Measurements from ENCODE around the gene ROR1.
A peak's percentile ranks its signal among the peaks of the same experiment; 100 is the strongest.
"Not testable (repeated sequence)": the region's sequence is repeated elsewhere in the genome, so short reads cannot be mapped to it uniquely, and the experiment has no call there.

ROR1 gene

GRCh38 chr1:63813829-63814277 is 40.0 kb downstream of the ROR1 start:
- ATAC-seq (replicated peaks) (peak; percentile 87 to 92), DNase-seq (no peak)
- Mint-ChIP-seq H3K36me3 (peaks cover 5 to 6% of the 10 kb centered on the region in 2 donors), H3K9me3 (peaks cover 5 to 8% of the 10 kb centered on the region in 2 donors), H3K27ac (peak overlapping the region; percentile 48), H3K4me3 (peak overlapping the region in 1 of 2 donors; percentile 28), H3K27me3 (peaks cover 0 to 3% of the 10 kb centered on the region in 2 donors), H3K4me1 (peaks cover 4 to 43% of the 10 kb centered on the region in 2 donors)

GRCh38 chr1:63816217-63816815 is 42.5 kb downstream of the ROR1 start:
- H3K27ac Mint-ChIP-seq; ATAC-seq (replicated peaks); H3K36me3 Mint-ChIP-seq; H3K4me3 Mint-ChIP-seq; H3K9me3 Mint-ChIP-seq; DNase-seq; H3K27me3 Mint-ChIP-seq: not testable (repeated sequence)
- peaks cover 4 to 40% of the 10 kb centered on the region in 2 donors for H3K4me1 Mint-ChIP-seq

GRCh38 chr1:63817152-63817667 is 43.4 kb downstream of the ROR1 start:
- Mint-ChIP-seq H3K4me3 (no peak overlapping the region), H3K9me3 (peaks cover 5 to 8% of the 10 kb centered on the region in 2 donors), H3K27ac (no peak overlapping the region), H3K27me3 (peaks cover 0 to 8% of the 10 kb centered on the region in 2 donors), H3K4me1 (peaks cover 5 to 33% of the 10 kb centered on the region in 2 donors), H3K36me3 (peaks cover 5 to 6% of the 10 kb centered on the region in 2 donors)
- no peak for DNase-seq
- ATAC-seq (replicated peaks): no peak

GRCh38 chr1:63817700-63818099 is 43.9 kb downstream of the ROR1 start:
- Mint-ChIP-seq H3K4me1 (peaks cover 6 to 32% of the 10 kb centered on the region in 2 donors), H3K36me3 (peaks cover 5 to 6% of the 10 kb centered on the region in 2 donors), H3K27ac (no peak overlapping the region), H3K4me3 (no peak overlapping the region), H3K9me3 (peaks cover 5 to 8% of the 10 kb centered on the region in 2 donors), H3K27me3 (peaks cover 0 to 8% of the 10 kb centered on the region in 2 donors)
- ATAC-seq (replicated peaks) (no peak), DNase-seq (no peak)

GRCh38 chr1:63818567-63819325 is 44.9 kb downstream of the ROR1 start:
- Mint-ChIP-seq H3K9me3 (peaks cover 5 to 8% of the 10 kb centered on the region in 2 donors), H3K27me3 (peaks cover 0 to 8% of the 10 kb centered on the region in 2 donors), H3K4me3 (no peak overlapping the region), H3K36me3 (peaks cover 5 to 6% of the 10 kb centered on the region in 2 donors), H3K27ac (no peak overlapping the region), H3K4me1 (peaks cover 8 to 26% of the 10 kb centered on the region in 2 donors)
- ATAC-seq (replicated peaks) (no peak), DNase-seq (no peak)

GRCh38 chr1:63819795-63820194 is 46.0 kb downstream of the ROR1 start:
- H3K4me1 Mint-ChIP-seq: peaks cover 6 to 22% of the 10 kb centered on the region in 2 donors
- peaks cover 0 to 8% of the 10 kb centered on the region in 2 donors for H3K27me3 Mint-ChIP-seq
- no peak overlapping the region for H3K27ac Mint-ChIP-seq
- DNase-seq (no peak), ATAC-seq (replicated peaks) (no peak)
- H3K36me3 Mint-ChIP-seq: peaks cover 5 to 6% of the 10 kb centered on the region in 2 donors
- H3K9me3 Mint-ChIP-seq: peaks cover 5 to 8% of the 10 kb centered on the region in 2 donors
- no peak overlapping the region for H3K4me3 Mint-ChIP-seq

- peaks cover 4 to 6% of the 10 kb centered on the region in 2 donors for H3K9me3 Mint-ChIP-seq
- H3K27ac Mint-ChIP-seq: no peak overlapping the region
- peaks cover 6 to 19% of the 10 kb centered on the region in 2 donors for H3K4me1 Mint-ChIP-seq
- ATAC-seq (replicated peaks): no peak
- no peak overlapping the region for H3K4me3 Mint-ChIP-seq
- peaks cover 0 to 8% of the 10 kb centered on the region in 2 donors for H3K27me3 Mint-ChIP-seq
- no peak for DNase-seq
- peaks cover 2 to 4% of the 10 kb centered on the region in 2 donors for H3K36me3 Mint-ChIP-seq
Measured at GRCh38 chr1:63821091-63822005, 47.5 kb downstream of the ROR1 start.

- Mint-ChIP-seq H3K4me1 (peaks cover 9 to 23% of the 10 kb centered on the region in 2 donors), H3K27me3 (peaks cover 0 to 8% of the 10 kb centered on the region in 2 donors), H3K4me3 (no peak overlapping the region), H3K9me3 (peaks cover 0 to 2% of the 10 kb centered on the region in 2 donors), H3K27ac (no peak overlapping the region), H3K36me3 (no peaks in the 10 kb centered on the region)
- DNase-seq (no peak), ATAC-seq (replicated peaks) (no peak)
Measured at GRCh38 chr1:63822540-63822939, 48.7 kb downstream of the ROR1 start.

- H3K4me3 Mint-ChIP-seq: no peak overlapping the region
- peaks cover 0 to 5% of the 10 kb centered on the region in 2 donors for H3K9me3 Mint-ChIP-seq
- DNase-seq: no peak
- no peak for ATAC-seq (replicated peaks)
- no peak overlapping the region for H3K27ac Mint-ChIP-seq
- peaks cover 0 to 2% of the 10 kb centered on the region in 2 donors for H3K27me3 Mint-ChIP-seq
- peaks cover 19 to 34% of the 10 kb centered on the region in 2 donors for H3K4me1 Mint-ChIP-seq
- peaks cover 2 to 4% of the 10 kb centered on the region in 2 donors for H3K36me3 Mint-ChIP-seq
Measured at GRCh38 chr1:63824451-63824850, 50.6 kb downstream of the ROR1 start.

GRCh38 chr1:63825111-63825510 is 51.3 kb downstream of the ROR1 start:
- Mint-ChIP-seq H3K4me1 (peaks cover 22 to 38% of the 10 kb centered on the region in 2 donors), H3K9me3 (peaks cover 0 to 5% of the 10 kb centered on the region in 2 donors), H3K27me3 (no peaks in the 10 kb centered on the region), H3K4me3 (no peak overlapping the region), H3K36me3 (peaks cover 2 to 5% of the 10 kb centered on the region in 2 donors), H3K27ac (no peak overlapping the region)
- DNase-seq (no peak), ATAC-seq (replicated peaks) (no peak)

- not testable (repeated sequence) for H3K4me3 Mint-ChIP-seq; H3K9me3 Mint-ChIP-seq; H3K27me3 Mint-ChIP-seq; H3K27ac Mint-ChIP-seq; ATAC-seq (replicated peaks); DNase-seq; H3K36me3 Mint-ChIP-seq
- peaks cover 26 to 38% of the 10 kb centered on the region in 2 donors for H3K4me1 Mint-ChIP-seq
Measured at GRCh38 chr1:63826246-63826861, 52.5 kb downstream of the ROR1 start.

GRCh38 chr1:63827411-63828321 is 53.8 kb downstream of the ROR1 start:
- H3K9me3 Mint-ChIP-seq: peaks cover 4 to 7% of the 10 kb centered on the region in 2 donors
- H3K4me1 Mint-ChIP-seq: peaks cover 32 to 48% of the 10 kb centered on the region in 2 donors
- ATAC-seq (replicated peaks): no peak
- H3K36me3 Mint-ChIP-seq: peaks cover 4 to 11% of the 10 kb centered on the region in 2 donors
- peak overlapping the region; percentile 82 for H3K27ac Mint-ChIP-seq
- no peak for DNase-seq
- no peaks in the 10 kb centered on the region for H3K27me3 Mint-ChIP-seq
- no peak overlapping the region for H3K4me3 Mint-ChIP-seq
